Skeletal muscle tissue (tissue), 4 donors: Measurements from ENCODE around the gene TINAGL1. TPM values are rescaled to one million over a fixed set of nuclear protein-coding genes. Genes with fewer than 3 reads are reported as not detected.
A peak's percentile ranks its signal among the peaks of the same experiment; 100 is the strongest.

Experiments used
- H3K27ac ChIP-seq: one replicate; pipeline ENCODE4 v1.7.0; 2013; ENCODE audit warnings: mild to moderate bottlenecking, low read depth, low read length, inconsistent platforms
- H3K27me3 ChIP-seq, 3 donors: one replicate each; pipeline ENCODE4 v1.7.0; 2013; ENCODE audit warnings: low read length in 3 of 3; ENCODE audit not compliant: control insufficient read depth in 3 of 3, insufficient read depth in 3 of 3
- H3K36me3 ChIP-seq, 3 donors: one replicate each; pipeline ENCODE4 v1.7.0; 2013; ENCODE audit warnings: low read length in 3 of 3; ENCODE audit not compliant: control insufficient read depth in 3 of 3, insufficient read depth in 3 of 3
- H3K4me1 ChIP-seq, 3 donors: one replicate each; pipeline ENCODE4 v1.7.0; 2013; ENCODE audit warnings: low read length in 3 of 3, mild to moderate bottlenecking in 3 of 3; ENCODE audit not compliant: control insufficient read depth in 3 of 3, insufficient read depth in 3 of 3
- H3K4me3 ChIP-seq, 3 donors: one replicate each; pipeline ENCODE4 v1.7.0; 2013; ENCODE audit warnings: low read length in 3 of 3
- H3K9ac ChIP-seq, 3 donors: one replicate each; pipeline ENCODE4 v1.7.0; 2013; ENCODE audit warnings: low read length in 3 of 3, mild to moderate bottlenecking in 3 of 3, moderate library complexity in 2 of 3, low read depth in 1 of 3
- H3K9me3 ChIP-seq, 3 donors: one replicate each; pipeline ENCODE4 v1.7.0; 2013; ENCODE audit warnings: low read length in 3 of 3; ENCODE audit not compliant: control insufficient read depth in 3 of 3
- total RNA-seq: library from RNA; depleted of rRNA; stranded (reverse); fragments of >200 nt; gene quantifications from one replicate; pipeline ENCODE4 v1.2.3, GENCODE V29; 2014
- donor health status: Osteomylitis.

The TINAGL1 gene
- total RNA-seq, 1 donor from 2014 or later, result 17.2 TPM

DNA sequence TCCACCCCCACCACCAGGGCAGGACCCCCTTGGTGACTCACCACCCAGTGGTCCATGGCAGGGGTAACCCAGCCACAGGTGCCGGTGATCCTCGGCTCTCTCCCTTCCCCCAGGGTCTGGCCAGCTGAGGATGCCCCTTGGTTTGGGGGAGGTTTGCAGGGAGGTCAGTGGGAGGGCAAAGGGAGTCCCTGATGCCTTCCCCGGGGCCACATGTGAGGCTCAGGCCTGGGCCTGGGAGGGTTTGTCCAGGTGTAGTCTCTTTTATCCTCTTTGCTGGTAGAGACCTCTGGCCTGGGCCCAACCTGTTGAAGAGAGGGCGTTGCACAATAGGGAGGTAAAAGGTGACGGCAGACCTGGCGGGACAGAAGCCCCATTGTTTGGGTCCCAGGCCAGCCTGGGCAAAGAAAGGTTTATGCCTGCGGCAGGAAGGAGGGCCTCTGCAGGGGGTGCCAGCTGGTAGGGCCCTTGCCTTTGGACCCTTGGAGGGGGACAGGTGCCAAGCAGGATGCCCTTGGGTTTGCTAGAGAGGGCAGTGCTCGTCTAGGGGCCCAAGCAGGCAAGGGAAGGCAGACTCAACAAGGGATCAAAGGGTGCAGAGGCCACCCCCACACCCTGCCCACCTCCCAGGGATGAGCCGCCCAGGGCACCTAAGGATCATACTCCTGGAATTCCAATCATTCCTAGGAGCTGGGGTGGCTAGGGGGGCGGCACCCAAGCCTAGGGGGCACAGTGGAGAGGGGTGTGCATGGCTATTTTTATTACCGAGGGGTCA, 760 bp upstream of the TINAGL1 start:
- H3K4me3 ChIP-seq, result peak overlapping the region in 2 of 3 donors; percentile 30 to 77
- H3K36me3 ChIP-seq, result no peaks in the 10 kb centered on the region
- peaks cover 0 to 16% (median 16%) of the 10 kb centered on the region in 3 donors for H3K27me3 ChIP-seq
- peak overlapping the region in 1 of 3 donors; percentile 50 for H3K9ac ChIP-seq
- peaks cover 12 to 24% (median 20%) of the 10 kb centered on the region in 3 donors for H3K4me1 ChIP-seq
- no peaks in the 10 kb centered on the region for H3K9me3 ChIP-seq
- peak overlapping the region; percentile 3 for H3K27ac ChIP-seq

DNA sequence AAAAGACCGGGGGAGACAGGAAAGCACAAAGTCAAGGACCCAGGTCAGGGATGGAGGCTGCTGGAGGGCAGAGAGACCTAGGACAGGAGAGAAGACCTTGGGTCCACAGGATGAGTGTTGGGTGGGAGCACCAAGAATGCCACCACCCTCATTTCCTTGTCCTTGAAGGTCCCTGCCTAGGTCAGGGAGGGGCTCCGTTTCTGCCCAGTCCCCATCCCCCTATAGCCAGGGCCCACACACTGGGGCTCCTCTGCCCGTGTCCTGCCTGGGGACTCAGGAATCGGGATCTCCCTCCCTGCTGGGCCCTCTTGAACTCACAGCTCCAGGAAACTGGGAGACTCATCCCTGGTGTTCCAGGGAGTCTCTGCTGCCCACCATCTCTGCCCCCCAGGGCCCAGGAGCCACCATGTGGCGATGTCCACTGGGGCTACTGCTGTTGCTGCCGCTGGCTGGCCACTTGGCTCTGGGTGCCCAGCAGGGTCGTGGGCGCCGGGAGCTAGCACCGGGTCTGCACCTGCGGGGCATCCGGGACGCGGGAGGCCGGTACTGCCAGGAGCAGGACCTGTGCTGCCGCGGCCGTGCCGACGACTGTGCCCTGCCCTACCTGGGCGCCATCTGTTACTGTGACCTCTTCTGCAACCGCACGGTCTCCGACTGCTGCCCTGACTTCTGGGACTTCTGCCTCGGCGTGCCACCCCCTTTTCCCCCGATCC, 584 bp downstream of the TINAGL1 start:
- Histone ChIP-seq H3K4me1 (peaks cover 18 to 31% (median 24%) of the 10 kb centered on the region in 3 donors), H3K27ac (peak overlapping the region; percentile 75)

DNA sequence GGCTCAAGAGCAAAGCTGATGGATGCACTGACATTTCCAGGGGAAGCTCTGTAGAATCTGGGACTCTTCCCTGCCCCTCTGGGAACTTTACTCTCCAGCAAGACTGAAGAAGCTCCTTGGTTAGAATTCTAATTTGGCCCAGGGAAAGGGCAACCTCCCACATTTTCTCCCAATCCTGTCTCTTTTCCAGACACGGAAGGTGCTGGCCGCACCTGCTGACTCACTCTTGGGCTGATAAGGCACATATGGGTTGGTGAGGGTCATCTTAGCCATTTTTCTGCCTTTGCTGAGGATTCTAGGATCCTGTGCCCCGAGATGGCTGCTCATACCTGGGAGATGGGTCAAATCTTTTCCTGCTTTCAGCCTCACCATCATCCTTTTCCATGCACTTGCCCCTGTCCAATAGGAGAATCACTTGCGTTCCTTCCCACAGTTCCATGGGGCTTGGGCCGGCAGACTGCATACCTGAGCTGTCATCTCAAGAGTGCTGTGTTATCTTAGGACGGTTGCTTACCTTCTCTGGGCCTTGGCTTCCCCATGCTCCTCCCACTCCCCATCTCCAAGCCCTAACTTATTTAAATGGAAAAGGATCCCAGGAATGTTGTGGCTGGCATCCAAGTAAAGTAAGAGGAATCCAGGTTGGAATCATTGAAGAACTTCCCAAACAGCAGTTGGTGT, 1.3 kb downstream of the TINAGL1 start:
- peak overlapping the region; percentile 60 to 82 (median 77) for H3K4me3 ChIP-seq
- peak overlapping the region; percentile 69 to 84 (median 74) for H3K9ac ChIP-seq
- no peaks in the 10 kb centered on the region for H3K9me3 ChIP-seq
- no peaks in the 10 kb centered on the region for H3K36me3 ChIP-seq
- peak overlapping the region; percentile 75 for H3K27ac ChIP-seq
- peaks cover 18 to 34% (median 28%) of the 10 kb centered on the region in 3 donors for H3K4me1 ChIP-seq
- H3K27me3 ChIP-seq, result peaks cover 0 to 16% (median 16%) of the 10 kb centered on the region in 3 donors

More for the DNA sequence above, 584 bp downstream of the TINAGL1 start:
- Histone ChIP-seq H3K9ac (peak overlapping the region; percentile 69 to 84 (median 74)), H3K36me3 (no peaks in the 10 kb centered on the region), H3K9me3 (no peaks in the 10 kb centered on the region), H3K27me3 (peaks cover 0 to 16% (median 16%) of the 10 kb centered on the region in 3 donors), H3K4me3 (peak overlapping the region; percentile 60 to 82 (median 77))

DNA sequence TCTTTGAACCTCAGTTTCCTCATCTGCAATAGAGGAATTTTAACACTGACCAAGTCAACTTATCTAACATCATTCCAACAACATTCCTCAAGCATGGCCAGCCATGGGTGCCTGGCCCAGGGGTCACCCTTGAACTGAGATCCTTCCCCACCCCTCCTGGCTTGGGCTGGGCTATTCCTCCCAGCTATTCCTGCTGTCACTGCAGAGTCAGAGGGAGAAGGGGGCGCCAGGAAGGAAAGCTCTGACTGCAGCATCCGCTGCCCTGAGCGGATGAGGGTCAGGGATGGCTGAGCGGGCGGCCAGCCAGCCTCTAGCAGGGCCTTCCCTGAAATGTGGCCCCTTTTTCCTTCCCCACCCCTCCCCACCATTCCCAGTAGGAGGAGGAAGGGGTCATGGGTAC, 3.1 kb downstream of the TINAGL1 start:
- H3K4me3 ChIP-seq, result peak overlapping the region; percentile 47 to 65 (median 51)
- H3K4me1 ChIP-seq, result peaks cover 27 to 36% (median 29%) of the 10 kb centered on the region in 3 donors
- peak overlapping the region; percentile 1 to 70 (median 50) for H3K9ac ChIP-seq
- peak overlapping the region; percentile 74 for H3K27ac ChIP-seq
- H3K9me3 ChIP-seq, result no peaks in the 10 kb centered on the region
- peaks cover 0 to 16% (median 16%) of the 10 kb centered on the region in 3 donors for H3K27me3 ChIP-seq
- H3K36me3 ChIP-seq, result peaks cover 0 to 4% (median 3%) of the 10 kb centered on the region in 3 donors

DNA sequence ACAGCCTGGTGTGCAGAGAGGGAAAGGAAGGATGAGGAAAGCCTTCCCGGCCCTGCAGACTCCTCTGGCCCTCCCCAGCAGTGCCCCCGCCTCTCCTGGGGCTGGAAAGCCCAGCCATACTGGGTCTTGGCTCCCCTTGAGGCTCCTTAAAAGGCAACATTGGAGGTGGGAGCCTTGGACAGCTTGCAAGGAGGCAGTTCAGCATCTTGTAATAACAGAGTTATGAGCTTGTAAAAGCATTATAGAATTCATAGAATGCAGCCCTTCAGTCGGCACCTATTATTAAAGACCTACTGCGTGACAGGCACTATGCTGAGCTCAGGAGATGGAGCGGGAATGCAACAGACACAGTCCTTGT, 4.2 kb downstream of the TINAGL1 start:
- Histone ChIP-seq H3K4me1 (peaks cover 33 to 44% (median 40%) of the 10 kb centered on the region in 3 donors), H3K9me3 (no peaks in the 10 kb centered on the region), H3K4me3 (peak overlapping the region; percentile 32 to 65 (median 47)), H3K9ac (peak overlapping the region; percentile 50 to 70 (median 57)), H3K36me3 (peaks cover 0 to 12% (median 7%) of the 10 kb centered on the region in 3 donors), H3K27me3 (peaks cover 0 to 16% (median 15%) of the 10 kb centered on the region in 3 donors), H3K27ac (peak overlapping the region; percentile 74)

DNA sequence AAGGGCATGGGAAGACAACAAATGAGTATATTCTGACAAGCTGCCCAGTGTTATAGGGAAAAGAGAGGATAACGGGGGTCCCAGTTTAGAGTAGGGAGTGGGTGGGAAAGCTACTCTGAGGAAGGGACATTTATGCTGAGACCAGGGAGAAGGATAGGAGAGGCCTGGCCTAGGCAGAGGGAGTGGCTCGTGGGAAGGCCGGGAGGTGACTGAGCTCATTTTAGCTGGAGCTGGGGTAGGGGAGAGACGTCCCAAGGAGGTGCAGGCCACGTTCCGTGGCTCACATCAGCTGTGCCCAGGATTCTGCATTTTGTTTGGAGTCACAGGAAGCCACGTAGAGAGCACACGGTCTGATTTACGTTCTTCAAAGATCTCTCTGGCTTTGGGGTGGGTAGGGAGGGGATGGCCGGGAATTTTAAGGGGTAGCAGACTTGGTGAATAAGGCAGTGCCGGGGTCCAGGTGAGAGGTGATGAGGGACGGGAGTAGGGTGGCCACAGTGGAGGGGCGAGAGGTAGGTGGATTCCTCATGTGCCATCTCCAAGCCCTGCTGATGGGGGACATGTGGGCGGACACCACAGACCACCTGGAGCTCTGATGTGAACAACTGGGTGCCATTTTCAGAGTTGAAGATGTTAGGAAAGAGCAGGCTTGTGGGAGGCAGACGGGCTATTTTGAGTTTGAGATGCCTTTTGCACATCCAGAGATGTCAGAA, 4.7 kb downstream of the TINAGL1 start:
- H3K9ac ChIP-seq, result peak overlapping the region; percentile 45 to 70 (median 51)
- peak overlapping the region; percentile 32 to 48 (median 47) for H3K4me3 ChIP-seq
- no peaks in the 10 kb centered on the region for H3K9me3 ChIP-seq
- peaks cover 0 to 15% (median 13%) of the 10 kb centered on the region in 3 donors for H3K27me3 ChIP-seq
- peaks cover 0 to 13% (median 7%) of the 10 kb centered on the region in 3 donors for H3K36me3 ChIP-seq
- peaks cover 33 to 50% (median 41%) of the 10 kb centered on the region in 3 donors for H3K4me1 ChIP-seq
- peak overlapping the region; percentile 74 for H3K27ac ChIP-seq

DNA sequence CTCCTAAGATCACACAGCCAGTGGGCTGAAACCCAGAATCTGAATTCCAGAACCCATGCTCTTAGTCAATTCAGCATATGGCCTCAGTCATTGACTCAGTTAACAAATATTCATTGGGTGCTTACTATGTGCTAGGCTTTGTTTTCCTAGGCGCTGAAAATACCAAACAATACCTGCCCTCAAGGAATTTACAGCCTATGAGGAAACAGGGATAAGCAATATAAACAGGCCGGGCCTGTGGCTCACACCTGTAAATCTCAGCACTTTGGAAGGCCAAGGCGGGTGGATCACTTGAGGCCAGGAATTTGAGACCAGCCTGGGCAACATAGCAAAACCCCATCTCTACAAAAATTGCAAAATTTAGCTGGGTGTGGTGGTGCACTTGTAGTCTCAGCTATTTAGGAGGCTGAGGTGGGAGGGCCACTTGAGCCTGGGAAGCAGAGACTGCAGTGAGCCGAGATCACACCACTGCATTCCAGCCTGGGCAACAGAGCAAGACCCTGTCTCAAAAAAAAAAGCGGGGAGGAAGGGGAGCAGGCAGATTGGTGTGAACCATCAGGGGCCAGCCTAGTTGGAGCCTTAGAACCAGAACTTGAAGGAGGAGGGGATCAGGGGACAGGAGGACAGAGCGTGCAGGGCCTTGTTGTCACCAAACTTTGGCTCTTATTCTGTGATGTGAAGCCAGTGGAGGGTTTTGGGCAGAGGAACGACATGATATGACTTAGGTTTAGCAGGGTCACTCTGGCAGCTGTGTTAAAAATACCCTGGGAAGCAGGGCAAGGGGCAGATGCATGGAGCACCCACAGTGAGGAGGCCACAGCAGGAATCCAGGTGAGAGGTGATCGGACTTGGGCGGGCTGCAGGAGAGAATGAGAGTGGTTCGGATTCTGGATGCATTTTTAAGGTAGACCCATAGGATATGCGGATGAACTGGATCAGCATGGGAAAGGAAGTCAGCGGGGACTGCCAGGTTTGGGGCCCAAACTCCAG, 5.8 kb downstream of the TINAGL1 start:
- Histone ChIP-seq H3K27ac (peak overlapping the region; percentile 74), H3K4me1 (peaks cover 34 to 49% (median 45%) of the 10 kb centered on the region in 3 donors), H3K4me3 (peak overlapping the region in 2 of 3 donors; percentile 29 to 41), H3K36me3 (peaks cover 0 to 13% (median 7%) of the 10 kb centered on the region in 3 donors), H3K9me3 (no peaks in the 10 kb centered on the region), H3K27me3 (peaks cover 0 to 8% (median 5%) of the 10 kb centered on the region in 3 donors), H3K9ac (peak overlapping the region in 1 of 3 donors; percentile 70)

DNA sequence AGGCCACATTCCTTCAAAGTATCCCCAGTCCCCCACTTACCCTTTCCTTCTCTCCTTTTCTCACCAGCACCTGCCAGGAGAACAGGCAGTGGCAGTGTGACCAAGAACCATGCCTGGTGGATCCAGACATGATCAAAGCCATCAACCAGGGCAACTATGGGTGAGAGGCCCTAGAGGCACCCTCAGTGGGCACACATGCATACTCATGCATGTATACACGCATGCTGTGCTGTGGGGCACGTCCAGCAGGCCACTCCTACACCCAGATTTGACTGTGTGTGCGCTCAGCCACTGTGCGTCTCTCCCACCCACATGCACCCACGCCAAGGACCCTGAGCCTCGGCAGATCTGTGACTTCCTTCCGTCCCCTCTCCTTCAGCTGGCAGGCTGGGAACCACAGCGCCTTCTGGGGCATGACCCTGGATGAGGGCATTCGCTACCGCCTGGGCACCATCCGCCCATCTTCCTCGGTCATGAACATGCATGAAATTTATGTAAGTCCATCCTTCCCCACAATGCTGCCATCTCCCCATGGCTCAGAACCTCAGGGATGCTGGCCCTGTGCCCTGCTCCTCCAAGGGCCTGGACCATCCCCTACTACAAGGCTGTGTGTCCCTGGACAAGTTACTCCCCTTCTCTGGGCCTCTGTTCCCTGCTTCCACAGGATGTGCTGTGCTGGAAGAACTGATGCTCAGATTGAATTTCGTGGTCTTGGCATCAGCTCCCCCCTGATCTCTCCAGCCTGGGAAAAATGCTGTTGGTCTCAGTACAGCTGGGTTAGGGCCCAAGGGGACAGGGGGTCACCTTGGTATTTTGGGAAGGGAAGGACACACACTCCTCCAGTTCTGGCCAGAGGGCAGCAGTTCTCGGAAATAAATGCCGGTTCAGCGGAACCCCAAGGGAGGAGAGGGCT, 7.0 kb downstream of the TINAGL1 start:
- Histone ChIP-seq H3K36me3 (peaks cover 0 to 13% (median 7%) of the 10 kb centered on the region in 3 donors), H3K27ac (peak overlapping the region; percentile 64), H3K9me3 (no peaks in the 10 kb centered on the region), H3K4me3 (peak overlapping the region in 1 of 3 donors; percentile 49), H3K9ac (peak overlapping the region in 2 of 3 donors; percentile 37 to 70), H3K27me3 (peaks cover 0 to 12% (median 4%) of the 10 kb centered on the region in 3 donors), H3K4me1 (peaks cover 42 to 57% (median 56%) of the 10 kb centered on the region in 3 donors)
